ENCODE results near the gene MRPS2. TPM values are rescaled to one million over a fixed set of nuclear protein-coding genes. Genes with fewer than 3 reads are reported as not detected.

MRPS2 gene
- total and polyA plus RNA-seq, 2 donors (not counting 3 experiments of a cell fraction or from before 2014, with no cell fraction given): 50.8 to 231 TPM

DNA sequence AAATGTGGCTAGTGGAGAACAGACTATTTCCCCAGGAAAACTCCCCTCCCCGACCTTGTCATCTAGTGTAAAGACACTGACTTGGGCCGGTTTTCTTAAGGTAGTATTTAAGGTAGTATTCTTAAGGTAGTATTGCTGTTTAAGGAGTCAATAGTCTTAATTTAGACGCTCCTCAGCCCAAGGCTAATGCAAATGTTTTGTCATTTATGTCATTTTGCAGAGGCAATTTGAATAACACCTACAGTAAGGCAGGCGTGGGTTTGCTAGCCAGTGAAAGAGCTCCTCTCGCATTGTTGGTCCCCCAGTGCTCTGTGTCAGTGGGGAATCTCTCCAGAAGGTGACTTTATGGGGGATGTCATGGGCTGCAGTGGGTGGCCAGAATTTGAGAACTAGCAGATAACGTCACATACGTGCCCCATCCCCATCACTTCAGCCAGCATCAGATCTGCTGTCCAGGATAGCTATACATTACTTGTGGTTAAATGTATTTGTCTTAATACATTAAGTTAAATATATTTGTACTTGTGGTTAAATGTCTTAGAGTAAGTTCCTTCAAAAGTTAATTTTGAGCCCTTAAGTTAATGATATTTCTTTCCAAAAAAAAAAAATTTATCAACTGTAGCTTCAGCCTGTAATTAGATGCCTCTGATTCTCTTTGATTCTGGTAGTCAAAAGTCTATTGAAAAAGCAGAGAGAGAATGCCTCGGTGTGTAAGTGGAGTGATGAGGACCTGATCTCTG lies 18.3 kb upstream of the MRPS2 start:
- ChIA-PET CTCF (interaction anchor here (1.1 kb wide), 1 partner anchor 18 kb away, joined by 4 read pairs; a partner anchor contains a TSS), POLR2A (no interaction called here)
- H3K4me3 ChIP-seq (replicated peaks in 1 of 3; ENCODE audit: insufficient read depth in 1 of 3, low read depth in 1 of 3, low read length in 3 of 3): no peak overlapping the region
- BruUV-seq (replicated peaks): no TSS peak
- peaks cover 0 to 26% of the 10 kb centered on the region in 2 experiments for H3K36me3 ChIP-seq (ENCODE audit: control insufficient read depth in 2 of 2, extremely low read depth in 1 of 2, insufficient read depth in 2 of 2, low read length in 2 of 2)
- intact Hi-C loops (cut with micrococcal nuclease) (no loop called here), dilution Hi-C loops (cut with MboI; ENCODE audit: extremely low pct_ligation_motif_present, low sequenced_read_pairs) (no loop called here)
- no peak overlapping the region for H3K9ac ChIP-seq (replicated peaks; ENCODE audit: extremely low read depth, insufficient read depth, low read length)
- H3K27ac ChIP-seq (ENCODE audit: insufficient read depth, low read depth, low read length): no peak overlapping the region
- no peak for TF ChIP-seq EZH2 (IDR thresholded peaks at IDR 0.05; ENCODE audit: borderline replicate concordance, low read depth, low read length, severe bottlenecking)
- no peak for TF ChIP-seq GATA2 (IDR thresholded peaks at IDR 0.05; ENCODE audit: insufficient read depth, insufficient read length, low read depth, low read length)
- TF ChIP-seq MYC (IDR thresholded peaks at IDR 0.05; ENCODE audit: low read depth, low read length): no peak
- no peak for TF ChIP-seq FOS (IDR thresholded peaks at IDR 0.05; ENCODE audit: borderline replicate concordance, insufficient read depth, low read length)
- TF ChIP-seq, protein P1, sequence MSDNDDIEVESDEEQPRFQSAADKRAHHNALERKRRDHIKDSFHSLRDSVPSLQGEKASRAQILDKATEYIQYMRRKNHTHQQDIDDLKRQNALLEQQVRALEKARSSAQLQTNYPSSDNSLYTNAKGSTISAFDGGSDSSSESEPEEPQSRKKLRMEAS (IDR thresholded peaks at IDR 0.05; ENCODE audit: insufficient read depth, insufficient read length): no peak
- TF ChIP-seq JUN (IDR thresholded peaks at IDR 0.05; ENCODE audit: borderline replicate concordance, insufficient read depth, insufficient read length, low read depth): no peak
- no peak for TF ChIP-seq POLR2AphosphoS5 (IDR thresholded peaks at IDR 0.05; ENCODE audit: insufficient read depth, low read depth, low read length)
- no peak for TF ChIP-seq POLR2A (IDR thresholded peaks at IDR 0.05; ENCODE audit: low read depth, low read length)
- H3K9me3 ChIP-seq (replicated peaks; ENCODE audit: control insufficient read depth, insufficient read depth, low read length): no peaks in the 10 kb centered on the region
- H3K27me3 ChIP-seq (ENCODE audit: control insufficient read depth in 2 of 2, insufficient read depth in 2 of 2, low read length in 2 of 2): no peaks in the 10 kb centered on the region
- DNase-seq (ENCODE audit: low read depth, low spot score) (no peak), FAIRE-seq (no peak)
- H3K9me1 ChIP-seq (replicated peaks; ENCODE audit: control insufficient read depth, extremely low read depth, insufficient read depth, low read length): no peaks in the 10 kb centered on the region
- no peaks in the 10 kb centered on the region for H3K79me2 ChIP-seq (ENCODE audit: control insufficient read depth, insufficient read depth, low read length)
- H4K20me1 ChIP-seq (replicated peaks; ENCODE audit: control insufficient read depth, extremely low read depth, insufficient read depth, low read length): no peaks in the 10 kb centered on the region
- H3K4me2 ChIP-seq (ENCODE audit: insufficient read depth, low read length): no peak overlapping the region
- no peak overlapping the region for H2AFZ ChIP-seq (ENCODE audit: low read depth, low read length)
- peaks cover 7% of the 10 kb centered on the region for H3K4me1 ChIP-seq (ENCODE audit: control insufficient read depth, extremely low read depth, insufficient read depth, low read length)

All from endothelial cell of umbilical vein (primary cell).